HG02798 (cell line): ENCODE results near the gene DGUOK.

Experiments used
- ATAC-seq: cut with Tn5 transposase; IDR thresholded peaks from one replicate; pipeline ENCODE4 v1.9.1; 2021; ENCODE audit warnings: mild to moderate bottlenecking; ENCODE audit not compliant: unreplicated experiment, poor library complexity

The DGUOK gene

GRCh38 chr2:73944714-73945113 is 18.0 kb downstream of the DGUOK start:
- peak; percentile 48 for ATAC-seq

- no peak for ATAC-seq
Measured at GRCh38 chr2:73946215-73946614, 19.5 kb downstream of the DGUOK start.

DNA sequence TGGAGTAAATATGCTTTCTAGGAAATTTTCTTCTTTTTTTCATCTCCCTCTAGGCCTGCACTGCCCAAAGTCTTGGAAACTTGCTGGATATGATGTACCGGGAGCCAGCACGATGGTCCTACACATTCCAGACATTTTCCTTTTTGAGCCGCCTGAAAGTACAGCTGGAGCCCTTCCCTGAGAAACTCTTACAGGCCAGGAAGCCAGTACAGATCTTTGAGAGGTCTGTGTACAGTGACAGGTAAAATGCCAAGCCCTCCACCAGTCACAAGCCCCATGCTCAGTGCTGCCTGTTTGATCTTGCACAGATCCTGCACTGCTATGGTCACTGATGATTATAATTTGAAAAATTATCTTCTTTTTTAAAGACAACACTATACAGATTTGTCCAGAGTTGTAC is 20.0 kb downstream of the DGUOK start:
- ATAC-seq = no peak

GRCh38 chr2:73947412-73948018 is 20.8 kb downstream of the DGUOK start:
- ATAC-seq = no peak

DNA sequence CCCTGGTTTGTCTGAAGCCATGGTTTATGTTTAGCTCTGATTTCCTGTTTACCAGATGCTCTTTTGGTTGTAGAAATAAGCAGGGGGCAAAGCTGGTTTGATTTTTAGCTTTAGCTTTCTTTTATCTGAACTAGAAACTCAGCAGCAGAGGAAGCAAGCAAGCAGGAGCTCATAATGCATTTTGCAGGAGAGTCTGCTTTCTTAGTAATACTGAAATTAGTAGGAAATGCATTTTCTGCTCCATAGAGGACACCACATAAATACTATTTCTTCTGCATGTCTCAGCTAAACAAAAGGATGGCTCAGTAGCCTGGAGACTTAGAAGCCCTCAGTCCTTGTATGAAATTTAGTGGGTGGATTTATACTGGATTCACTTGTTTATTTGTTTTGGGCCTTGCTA is 23.1 kb downstream of the DGUOK start:
- no peak for ATAC-seq

DNA sequence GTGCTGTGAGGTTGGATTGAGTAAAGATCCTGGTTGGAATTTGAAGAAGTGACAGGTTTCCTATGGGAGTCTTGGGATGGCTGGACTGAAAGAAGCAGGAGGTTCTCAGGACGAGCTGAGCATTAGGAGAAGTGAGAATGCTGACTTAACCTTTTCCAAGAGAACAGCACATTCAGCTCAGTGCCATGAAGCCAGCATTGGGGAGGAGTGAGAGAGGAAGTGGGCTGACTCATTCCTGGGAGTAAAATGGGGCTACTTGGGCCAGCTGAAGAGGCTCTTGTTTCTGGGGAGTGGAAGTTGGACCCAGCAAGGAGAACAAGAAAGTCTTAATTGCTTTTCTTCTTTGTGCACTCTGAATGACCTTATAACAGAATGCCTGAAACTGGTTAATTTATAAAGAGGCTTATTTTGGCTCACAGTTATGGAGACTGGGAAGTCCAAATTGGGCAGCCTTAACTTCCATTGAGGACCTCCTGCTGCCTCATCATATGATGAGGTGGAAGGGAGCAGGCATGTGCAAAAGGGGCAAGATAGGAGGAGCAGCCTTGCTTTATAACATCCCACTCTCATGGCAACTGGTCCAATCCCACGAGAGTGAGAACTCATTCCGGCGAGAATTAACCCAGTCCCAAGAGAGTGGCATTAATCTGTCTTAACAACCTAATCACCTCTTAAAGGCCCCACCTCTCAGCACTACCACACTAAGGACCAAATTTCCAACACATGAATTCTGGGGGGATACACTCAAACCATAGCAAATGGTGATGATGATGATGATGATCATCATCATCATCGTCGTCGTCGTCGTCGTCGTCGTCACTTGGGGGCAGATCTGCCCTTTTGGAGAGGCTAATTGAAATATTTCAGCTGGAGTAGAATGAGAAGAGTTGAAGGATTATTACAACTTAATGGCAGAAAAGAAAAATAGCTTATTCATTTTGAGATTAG is 26.1 kb downstream of the DGUOK start:
- ATAC-seq = no peak

DNA sequence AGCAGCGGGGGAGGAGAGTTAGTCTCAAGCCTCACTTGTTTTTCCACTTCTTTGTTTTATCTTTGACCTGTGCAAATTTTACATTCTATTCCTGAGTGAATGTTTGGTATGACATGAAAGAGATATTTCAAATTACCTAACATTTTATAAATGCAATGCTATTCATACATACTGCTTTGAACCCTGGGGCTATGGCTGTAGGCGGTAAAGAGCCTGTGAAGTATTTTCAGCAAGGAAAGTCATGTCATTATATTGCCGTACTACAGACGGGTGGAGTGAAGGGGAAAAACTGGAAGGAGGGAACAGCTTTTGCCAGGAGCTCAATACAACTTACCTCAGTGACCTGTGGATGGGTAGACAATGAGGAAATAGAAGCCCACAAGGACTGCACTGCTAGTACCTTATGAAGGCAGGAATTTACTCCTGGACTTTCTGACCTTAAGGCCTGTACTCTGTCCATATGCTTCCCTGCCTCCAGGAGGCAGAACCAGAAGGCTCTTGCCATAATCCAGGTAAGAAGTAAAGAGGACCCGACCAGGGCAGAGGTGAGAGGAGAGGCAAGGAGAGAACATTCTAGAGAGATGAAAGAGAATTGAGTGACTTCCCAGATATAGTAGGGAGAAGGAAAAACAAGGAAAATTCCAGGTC is 29.7 kb downstream of the DGUOK start:
- no peak for ATAC-seq

DNA sequence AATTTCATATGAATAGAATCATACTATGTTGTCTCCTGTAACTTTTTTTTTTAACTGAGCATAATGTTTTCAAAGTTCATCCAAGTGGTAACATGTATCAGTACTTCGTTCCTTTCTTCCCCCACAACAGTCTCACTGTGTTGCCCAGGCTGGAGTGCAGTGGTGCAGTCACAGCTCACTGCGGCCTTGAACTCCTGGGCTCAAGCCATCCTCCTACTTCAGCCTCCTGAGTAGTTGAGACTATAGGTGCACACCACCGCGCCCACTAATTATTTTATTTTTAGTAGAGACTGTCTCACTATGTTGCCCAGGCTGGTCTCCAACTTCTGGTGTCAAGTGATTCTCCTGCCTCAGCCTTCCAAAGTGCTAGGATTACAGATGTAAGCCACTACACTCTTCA is 34.6 kb downstream of the DGUOK start:
- no peak for ATAC-seq

DNA sequence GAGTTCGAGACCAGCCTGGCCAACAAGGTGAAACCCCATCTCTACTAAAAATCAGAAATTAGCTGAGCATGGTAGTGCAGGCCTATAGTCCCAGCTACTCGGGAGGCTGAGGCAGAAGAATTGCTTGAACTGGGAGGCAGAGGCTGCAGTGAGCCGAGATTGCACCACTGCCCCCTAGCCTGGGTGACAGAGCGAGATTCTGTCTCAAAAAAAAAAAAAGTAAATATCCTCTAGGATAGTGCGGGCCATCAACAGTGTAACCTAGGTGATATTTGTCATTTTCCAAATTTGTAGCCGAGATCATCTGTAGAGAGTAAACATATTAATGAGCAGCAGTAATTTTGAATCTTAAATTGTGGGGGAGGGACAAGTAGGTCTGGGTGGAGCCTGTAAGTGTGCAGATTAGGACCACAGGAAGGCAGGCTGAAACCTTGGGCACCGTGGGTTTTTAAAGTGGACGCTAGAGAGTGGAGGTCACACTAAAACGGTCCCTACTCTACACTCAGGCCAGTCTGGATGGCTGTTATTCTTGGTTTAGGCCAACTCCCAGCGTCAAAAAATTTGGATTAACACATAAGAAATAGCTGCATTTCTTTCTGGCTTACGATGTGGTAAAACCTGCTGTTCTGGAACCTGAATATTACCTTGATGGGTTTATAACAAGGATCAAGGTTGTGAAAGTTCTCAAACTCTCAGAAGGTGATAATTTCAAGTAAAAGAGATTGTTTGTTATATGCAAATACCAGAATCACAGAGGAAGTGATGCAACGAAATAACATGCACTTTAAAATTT is 35.3 kb downstream of the DGUOK start:
- ATAC-seq = no peak

DNA sequence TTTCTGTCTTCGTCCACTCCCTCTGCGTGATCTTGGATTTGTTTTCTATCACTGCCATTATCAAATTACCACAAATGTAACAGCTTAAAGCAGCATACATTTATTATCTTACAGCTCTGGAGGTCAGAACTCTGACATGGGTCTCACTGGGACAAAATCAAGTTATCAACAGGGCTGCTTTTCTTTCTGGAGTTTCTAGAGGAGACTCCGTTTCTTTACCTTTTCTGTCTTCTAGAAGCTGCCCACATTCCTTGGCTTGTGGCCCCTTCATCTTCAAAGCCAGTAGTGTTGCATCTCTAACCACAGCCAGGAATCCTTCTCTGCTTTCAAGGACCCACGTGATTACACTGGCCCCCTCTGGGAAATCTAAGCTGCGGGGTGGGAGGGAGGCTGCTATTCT is 36.1 kb downstream of the DGUOK start:
- no peak for ATAC-seq

DNA sequence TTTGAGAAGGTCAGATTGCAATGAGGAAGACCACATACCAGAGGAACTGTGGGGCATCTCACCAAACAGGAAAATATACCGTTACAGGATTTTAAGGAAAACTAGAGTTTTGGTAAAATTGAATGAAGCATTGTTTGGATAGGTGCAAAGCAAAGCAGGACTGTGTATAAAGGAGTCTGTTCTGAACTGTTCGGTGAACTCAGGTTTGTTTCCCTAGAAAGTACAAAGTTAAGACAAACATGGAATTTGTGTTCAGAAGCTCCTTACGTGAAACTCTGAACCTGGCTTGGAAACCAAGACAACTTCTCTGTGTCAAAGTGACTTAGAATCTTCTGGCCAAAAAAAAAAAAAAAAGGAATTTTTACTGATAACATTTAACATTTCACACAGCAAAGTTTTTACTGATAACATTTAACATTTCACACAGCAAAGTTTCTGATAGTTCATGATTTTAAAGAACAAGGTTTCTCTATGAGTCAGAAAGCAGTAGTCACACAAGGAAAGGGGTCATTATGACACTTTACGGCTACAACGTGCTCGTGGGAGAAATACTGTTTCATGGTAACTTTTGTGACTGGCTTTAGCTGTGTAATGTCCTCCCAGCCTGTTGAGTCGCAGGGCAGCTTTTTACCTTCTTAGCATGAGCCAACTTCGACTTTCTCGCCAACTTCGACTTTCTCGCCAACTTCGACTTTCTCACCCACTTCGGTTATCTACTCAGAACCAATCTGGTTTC is 36.9 kb downstream of the DGUOK start:
- ATAC-seq = peak; percentile 77

GRCh38 chr2:73964223-73964622 is 37.5 kb downstream of the DGUOK start:
- ATAC-seq = no peak

DNA sequence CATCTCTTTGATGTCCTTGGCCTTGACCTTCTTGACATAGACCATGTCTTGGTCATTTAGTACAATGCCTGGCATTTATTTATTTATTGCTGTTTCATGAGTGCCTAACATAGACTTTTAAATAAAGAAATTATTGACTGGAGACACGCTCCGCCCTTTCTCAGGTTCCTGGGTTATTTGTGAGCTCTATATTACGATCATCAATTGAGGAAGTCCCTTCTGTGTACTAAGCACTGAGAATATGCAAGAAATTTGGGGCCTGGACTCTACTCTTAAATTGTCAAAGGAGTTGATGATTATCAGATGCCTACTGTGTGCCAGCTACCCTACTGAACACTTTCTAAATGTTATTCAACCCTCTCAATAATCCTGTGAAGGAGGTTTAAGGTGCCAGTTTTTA is 38.4 kb downstream of the DGUOK start:
- no peak for ATAC-seq

DNA sequence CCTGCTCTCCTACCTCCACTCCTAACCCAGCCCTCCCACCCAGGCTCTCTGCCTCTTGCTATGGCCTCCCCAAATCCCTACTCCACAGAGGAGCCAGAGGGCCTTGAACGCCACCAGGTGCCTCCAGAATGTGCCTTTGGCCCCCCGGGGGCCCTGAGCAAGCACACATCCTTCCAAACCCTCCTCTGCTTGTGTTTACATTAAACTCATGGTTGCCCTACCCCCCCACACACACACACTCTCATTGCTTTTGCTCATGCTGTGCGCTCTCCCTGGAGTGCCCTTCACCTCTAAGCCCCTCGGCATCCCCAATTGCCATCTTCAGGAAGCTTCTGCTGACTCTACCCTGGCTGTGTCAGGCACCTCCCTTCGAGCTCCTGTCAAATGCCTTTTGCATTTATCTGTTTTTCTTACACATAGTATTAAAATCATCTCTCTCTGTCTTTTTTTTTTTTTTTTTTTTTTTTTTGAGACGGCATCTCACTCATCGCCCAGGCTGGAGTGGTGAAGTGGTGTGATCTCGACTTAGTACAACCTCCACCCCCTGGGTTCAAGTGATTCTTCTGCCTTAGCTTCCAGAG is 41.8 kb downstream of the DGUOK start:
- no peak for ATAC-seq

DNA sequence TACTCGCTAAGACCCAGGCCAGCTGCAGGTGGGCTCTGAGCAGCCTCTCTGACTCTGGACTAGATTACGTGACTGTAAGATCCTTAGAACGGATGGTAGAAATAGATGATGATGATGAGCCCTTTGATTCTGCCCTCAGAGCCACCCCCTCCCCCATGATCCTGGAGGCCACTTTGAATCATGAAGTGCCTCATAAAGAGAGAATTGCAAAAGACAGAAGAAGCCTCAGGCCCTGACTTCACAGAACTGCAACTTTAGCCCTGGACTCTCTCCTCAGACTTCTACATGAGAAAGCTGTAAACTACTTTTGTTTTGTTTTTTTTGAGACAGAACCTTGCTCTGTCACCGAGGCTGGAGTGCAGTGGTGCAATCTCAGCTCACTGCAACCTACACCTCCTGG is 42.7 kb downstream of the DGUOK start:
- no peak for ATAC-seq

DNA sequence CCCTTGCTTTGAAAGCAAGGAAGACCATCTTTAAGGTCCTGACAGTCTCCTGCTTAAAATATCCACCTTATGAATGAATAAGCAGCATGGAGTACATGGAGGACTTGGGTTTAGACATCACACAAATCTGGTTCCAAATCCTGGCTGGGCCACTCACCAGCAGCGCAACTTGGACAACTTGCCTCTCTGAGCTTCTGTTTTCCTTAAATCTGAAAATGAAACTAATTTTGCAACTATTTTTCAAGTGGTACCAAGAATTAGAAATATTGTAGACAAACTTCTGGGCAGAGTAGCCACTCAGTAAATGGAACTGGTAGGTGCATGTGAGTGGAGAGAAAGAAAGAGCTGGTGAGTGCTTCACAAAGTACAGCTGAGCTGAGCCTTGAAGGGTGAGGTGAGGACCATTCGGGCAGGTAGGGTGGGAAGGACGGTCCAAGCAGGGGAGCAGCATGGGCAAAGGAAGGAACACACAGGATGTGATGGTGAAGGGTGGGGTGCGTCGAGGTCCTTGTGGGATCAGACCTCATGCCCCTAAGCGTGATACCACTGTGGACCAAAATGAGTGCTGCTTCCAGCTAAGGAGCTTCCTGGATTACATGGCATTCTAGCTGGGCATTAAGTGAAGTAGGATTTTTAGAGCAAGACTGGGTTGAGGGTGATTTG is 43.6 kb downstream of the DGUOK start:
- ATAC-seq = no peak

DNA sequence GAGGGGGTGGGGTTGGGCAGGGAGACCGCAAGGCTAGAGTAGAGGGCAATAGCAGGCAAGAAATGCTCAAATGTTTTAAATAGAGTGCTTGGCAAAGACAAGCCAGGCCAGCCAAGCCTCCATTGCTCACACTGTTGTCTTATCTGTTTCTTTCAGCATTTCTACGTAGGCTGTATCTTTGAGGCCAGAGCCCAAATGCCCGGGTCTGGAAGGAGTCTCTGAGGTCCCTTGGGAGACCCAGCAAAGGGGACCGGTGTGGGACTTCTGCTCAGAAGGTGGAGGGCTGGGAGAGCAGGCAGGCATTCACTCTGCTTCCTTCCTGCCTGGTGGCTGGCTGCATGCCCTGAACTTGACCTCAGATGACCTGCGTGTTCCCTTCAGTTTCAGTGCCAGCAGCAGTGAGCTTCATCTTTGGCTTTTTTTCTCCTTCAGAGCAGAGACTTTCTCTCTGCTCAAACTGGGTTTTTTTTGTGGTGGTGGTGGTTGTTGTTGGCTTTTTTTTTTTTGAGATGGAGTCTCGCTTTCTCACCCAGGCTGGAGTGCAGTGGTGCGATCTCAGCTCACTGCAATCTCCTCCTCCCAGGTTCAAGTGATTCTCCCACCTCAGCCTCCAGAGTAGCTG is 44.3 kb downstream of the DGUOK start:
- peak; percentile 80 for ATAC-seq

DNA sequence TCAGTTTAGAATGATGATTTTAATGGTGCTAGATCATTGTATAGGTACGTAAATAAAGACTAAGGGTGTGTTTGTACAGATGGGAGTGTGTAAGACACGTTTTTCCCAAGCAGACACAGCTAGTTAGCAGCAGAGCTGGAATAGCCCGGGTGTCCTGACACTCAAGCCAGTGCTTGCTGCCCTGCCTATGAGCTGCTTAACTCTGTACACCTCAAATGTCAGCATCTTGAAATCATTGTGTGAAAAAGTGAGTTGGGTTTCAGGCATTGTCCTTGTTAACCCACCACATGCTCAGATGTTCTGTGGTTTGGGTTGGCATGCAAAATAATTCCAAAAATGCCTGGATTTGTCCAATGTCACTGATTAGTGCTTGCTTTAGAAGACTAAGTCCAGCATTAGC is 45.0 kb downstream of the DGUOK start:
- no peak for ATAC-seq

GRCh38 chr2:73972846-73973245 is 46.2 kb downstream of the DGUOK start:
- no peak for ATAC-seq
